ENCODE results near the gene PKD2L2. TPM values are rescaled to one million over a fixed set of nuclear protein-coding genes. Genes with fewer than 3 reads are reported as not detected.
A peak's percentile ranks its signal among the peaks of the same experiment; 100 is the strongest.
"Not testable (repeated sequence)": the region's sequence is repeated elsewhere in the genome, so short reads cannot be mapped to it uniquely, and the experiment has no call there.

PKD2L2 gene
- total RNA-seq, 1 experiment from 2014 or later, result 0.11 TPM

DNA sequence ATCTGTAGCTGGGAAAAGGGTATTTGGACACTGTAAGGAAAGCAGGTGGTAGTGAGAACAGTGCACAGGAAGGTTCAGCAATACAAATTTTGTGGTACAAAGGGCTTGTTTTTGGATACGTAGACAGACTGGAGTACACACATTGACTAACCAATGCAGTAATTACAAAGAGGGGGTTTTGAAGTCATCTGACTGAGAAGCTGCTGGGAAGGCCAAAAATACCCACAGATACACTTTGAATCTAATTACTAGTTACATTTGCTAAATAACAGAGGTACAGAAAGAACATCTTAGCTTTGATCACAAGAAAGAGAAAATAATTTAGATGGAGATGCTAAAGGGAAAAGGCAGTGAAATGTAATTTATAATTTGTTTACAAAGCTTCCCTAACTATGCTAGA lies 45.9 kb downstream of the PKD2L2 start:
- no peak for DNase-seq (ENCODE audit: low read depth, low spot score)
- in situ Hi-C loops (cut with HindIII; ENCODE audit: low pct_unique_long_range_greater_than_20kb, low sequenced_read_pairs), result no loop called here

- DNase-seq (ENCODE audit: low read depth, low spot score), result no peak
- in situ Hi-C loops (cut with HindIII; ENCODE audit: low pct_unique_long_range_greater_than_20kb, low sequenced_read_pairs), result no loop called here
Measured at GRCh38 chr5:137935694-137936093, 46.4 kb downstream of the PKD2L2 start.

GRCh38 chr5:137937994-137938750 lies 48.9 kb downstream of the PKD2L2 start:
- in situ Hi-C loops (cut with HindIII; ENCODE audit: low pct_unique_long_range_greater_than_20kb, low sequenced_read_pairs), result no loop called here
- DNase-seq (ENCODE audit: low read depth, low spot score), result no peak

GRCh38 chr5:137938751-137939143 lies 49.5 kb downstream of the PKD2L2 start:
- in situ Hi-C loops (cut with HindIII; ENCODE audit: low pct_unique_long_range_greater_than_20kb, low sequenced_read_pairs), result no loop called here
- no peak for DNase-seq (ENCODE audit: low read depth, low spot score)

- in situ Hi-C loops (cut with HindIII; ENCODE audit: low pct_unique_long_range_greater_than_20kb, low sequenced_read_pairs), result no loop called here
Measured at GRCh38 chr5:137939331-137939730, 50.1 kb downstream of the PKD2L2 start.

GRCh38 chr5:137944280-137944679 lies 55.0 kb downstream of the PKD2L2 start:
- in situ Hi-C loops (cut with HindIII; ENCODE audit: low pct_unique_long_range_greater_than_20kb, low sequenced_read_pairs), result not testable (repeated sequence)

More at GRCh38 chr5:137939331-137939730, 50.1 kb downstream of the PKD2L2 start:
- DNase-seq (ENCODE audit: low read depth, low spot score), result no peak

DNA sequence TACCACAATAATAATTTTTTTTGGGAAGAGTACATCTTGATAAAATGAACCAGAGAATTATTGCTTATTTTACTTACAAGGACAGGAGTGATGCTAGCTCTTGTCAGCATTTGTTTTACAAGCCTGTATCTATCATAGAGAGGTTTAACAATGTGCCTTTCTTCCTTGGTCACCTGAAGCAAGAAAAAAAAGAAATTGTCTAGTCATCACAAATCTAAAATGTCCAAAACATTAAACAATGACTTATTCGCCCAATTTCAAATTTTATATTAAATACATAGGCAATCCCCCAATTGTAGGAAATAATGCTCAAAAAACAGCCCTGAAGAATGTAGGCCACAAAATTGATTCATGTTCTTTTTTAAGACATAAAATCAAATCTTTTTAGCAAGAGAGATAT lies 56.6 kb downstream of the PKD2L2 start:
- in situ Hi-C loops (cut with HindIII; ENCODE audit: low pct_unique_long_range_greater_than_20kb, low sequenced_read_pairs), result no loop called here
- DNase-seq (ENCODE audit: low read depth, low spot score), result no peak

More at GRCh38 chr5:137944280-137944679, 55.0 kb downstream of the PKD2L2 start:
- DNase-seq (ENCODE audit: low read depth, low spot score), result not testable (repeated sequence)

- in situ Hi-C loops (cut with HindIII; ENCODE audit: low pct_unique_long_range_greater_than_20kb, low sequenced_read_pairs), result no loop called here
- DNase-seq (ENCODE audit: low read depth, low spot score), result peak; percentile 50
Measured at GRCh38 chr5:137954131-137954879, 65.0 kb downstream of the PKD2L2 start.

DNA sequence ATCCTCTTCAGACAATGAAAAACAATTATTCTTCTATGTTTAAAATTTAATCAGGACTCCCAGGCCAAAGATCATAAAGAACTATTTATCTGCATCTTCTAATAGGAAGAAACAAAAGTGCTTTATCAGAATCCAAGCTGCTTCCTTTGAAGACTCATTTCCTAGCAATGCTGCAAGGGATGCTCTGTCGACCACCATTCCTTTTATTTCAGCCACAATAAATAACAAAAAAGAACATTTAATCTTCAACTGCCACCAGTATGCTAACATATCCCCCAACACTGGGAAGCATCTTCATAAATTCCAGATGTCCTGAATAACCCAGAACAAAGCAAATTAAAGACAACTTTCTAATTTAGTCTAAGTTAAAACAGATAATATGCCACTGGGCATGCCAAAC lies 68.7 kb downstream of the PKD2L2 start:
- in situ Hi-C loops (cut with HindIII; ENCODE audit: low pct_unique_long_range_greater_than_20kb, low sequenced_read_pairs), result no loop called here
- no peak for DNase-seq (ENCODE audit: low read depth, low spot score)

GRCh38 chr5:137959488-137959887 lies 70.2 kb downstream of the PKD2L2 start:
- in situ Hi-C loops (cut with HindIII; ENCODE audit: low pct_unique_long_range_greater_than_20kb, low sequenced_read_pairs), result no loop called here
- no peak for DNase-seq (ENCODE audit: low read depth, low spot score)

DNA sequence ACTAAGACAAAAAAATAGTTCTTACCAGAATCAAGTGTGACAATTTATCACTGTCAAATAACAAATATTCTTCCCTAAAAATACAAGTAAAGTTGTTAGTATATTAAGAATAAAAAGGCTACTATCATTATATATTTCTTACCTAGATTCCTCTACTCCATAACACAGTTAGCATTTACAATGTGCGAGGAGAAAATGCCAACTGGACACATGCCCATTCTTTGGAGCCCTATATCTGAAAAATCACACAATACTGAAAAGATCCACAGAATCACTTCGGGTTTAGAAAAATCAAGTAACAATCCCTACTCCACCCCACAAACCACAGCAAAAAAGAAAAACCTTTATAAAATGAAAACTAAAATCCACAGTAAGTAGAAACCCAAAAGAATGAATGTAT lies 70.9 kb downstream of the PKD2L2 start:
- DNase-seq (ENCODE audit: low read depth, low spot score), result no peak
- in situ Hi-C loops (cut with HindIII; ENCODE audit: low pct_unique_long_range_greater_than_20kb, low sequenced_read_pairs), result no loop called here

GRCh38 chr5:137960819-137961218 lies 71.6 kb downstream of the PKD2L2 start:
- in situ Hi-C loops (cut with HindIII; ENCODE audit: low pct_unique_long_range_greater_than_20kb, low sequenced_read_pairs), result no loop called here
- no peak for DNase-seq (ENCODE audit: low read depth, low spot score)

DNA sequence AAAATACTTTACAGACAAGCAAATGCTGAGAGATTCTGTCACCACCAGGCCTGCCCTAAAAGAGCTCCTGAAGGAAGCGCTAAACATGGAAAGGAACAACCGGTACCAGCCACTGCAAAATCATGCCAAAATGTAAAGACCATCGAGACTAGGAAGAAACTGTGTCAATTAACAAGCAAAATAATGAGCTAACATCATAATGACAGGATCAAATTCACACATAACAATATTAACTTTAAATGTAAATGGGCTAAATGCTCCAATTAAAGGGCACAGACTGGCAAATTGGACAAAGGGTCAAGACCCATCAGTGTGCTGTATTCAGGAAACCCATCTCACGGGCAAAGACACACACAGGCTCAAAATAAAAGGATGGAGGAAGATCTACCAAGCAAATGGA lies 81.1 kb downstream of the PKD2L2 start:
- DNase-seq (ENCODE audit: low read depth, low spot score); in situ Hi-C loops (cut with HindIII; ENCODE audit: low pct_unique_long_range_greater_than_20kb, low sequenced_read_pairs): not testable (repeated sequence)

GRCh38 chr5:137975208-137975607 lies 86.0 kb downstream of the PKD2L2 start:
- in situ Hi-C loops (cut with HindIII; ENCODE audit: low pct_unique_long_range_greater_than_20kb, low sequenced_read_pairs), result no loop called here
- no peak for DNase-seq (ENCODE audit: low read depth, low spot score)

GRCh38 chr5:137989419-137989818 lies 100.2 kb downstream of the PKD2L2 start:
- no peak for DNase-seq (ENCODE audit: low read depth, low spot score)
- in situ Hi-C loops (cut with HindIII; ENCODE audit: low pct_unique_long_range_greater_than_20kb, low sequenced_read_pairs), result no loop called here

Measured in SK-MEL-5 (cell line).